Vagina (tissue), 2 donors: ENCODE results near the gene CASZ1.

Source experiments
- POLR2A ChIP-seq, 2 donors: fragments of 450-650 bp; IDR thresholded peaks; one replicate each; pipeline ENCODE4 v1.6.1; 2017; ENCODE audit warnings: antibody characterized with exemption in 2 of 2, mild to moderate bottlenecking in 2 of 2, moderate library complexity in 2 of 2
- POLR2AphosphoS5 ChIP-seq, 2 donors: sonication (generic); formaldehyde crosslinking; IDR thresholded peaks; one replicate each; pipeline ENCODE4 v1.9.0; 2017; ENCODE audit warnings: antibody characterized with exemption in 2 of 2, mild to moderate bottlenecking in 2 of 2, low read depth in 1 of 2; ENCODE audit not compliant: insufficient read depth in 1 of 2
- TF ChIP-seq, protein P1 (sequence below), 3 experiments: fragments of 450-650 bp in 2 of 3; fragments of 200-600 bp in 1 of 3; sonication (generic) in 1 of 3; IDR thresholded peaks; one replicate each; pipeline ENCODE4 v1.5.1; 2017 to 2019; ENCODE audit warnings: antibody characterized with exemption in 3 of 3, mild to moderate bottlenecking in 2 of 3, moderate library complexity in 2 of 3

DNA sequence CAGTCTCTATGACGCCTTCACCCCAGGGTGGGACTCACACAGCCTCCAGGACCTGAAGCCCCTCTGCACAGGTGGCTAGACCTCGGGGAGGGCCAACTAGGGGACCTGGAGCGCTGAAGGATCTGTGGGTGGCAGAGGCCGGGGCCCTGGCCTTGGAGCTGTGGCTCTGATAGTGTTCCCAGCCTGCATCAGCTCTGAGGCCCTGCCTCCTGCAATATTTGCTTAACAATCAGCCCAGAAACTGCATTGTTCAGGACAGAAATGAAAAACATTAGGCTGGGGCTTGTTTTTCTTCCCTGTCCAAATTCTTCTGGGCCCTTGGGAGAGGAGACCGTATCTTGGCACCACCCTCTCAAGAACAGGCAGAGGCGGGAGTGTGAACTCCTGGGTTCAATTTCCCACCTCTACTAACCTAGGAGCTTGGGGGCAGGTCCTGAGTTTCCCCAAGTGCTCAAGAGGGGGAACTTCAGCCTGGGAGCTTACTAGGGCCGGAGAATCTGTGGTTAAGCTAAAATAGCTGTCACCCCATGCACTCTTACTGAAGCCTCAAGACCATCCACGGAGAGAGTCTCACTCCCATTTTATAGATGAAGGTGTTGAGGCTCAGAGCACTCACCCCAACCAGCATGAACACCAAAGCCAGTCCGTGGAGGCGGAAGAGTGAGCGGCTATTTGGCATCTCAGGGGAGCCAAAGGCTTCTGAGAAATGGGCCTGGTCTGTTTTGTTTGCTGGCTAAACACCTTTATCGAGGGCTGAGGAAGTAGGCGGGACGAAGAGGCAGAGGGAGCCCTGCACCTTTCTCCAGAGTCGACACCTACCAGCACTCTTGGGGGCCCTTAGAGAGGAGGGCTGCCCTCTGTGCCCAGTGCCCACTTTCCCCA is 18.8 kb upstream of the CASZ1 start:
- TF ChIP-seq, protein P1, sequence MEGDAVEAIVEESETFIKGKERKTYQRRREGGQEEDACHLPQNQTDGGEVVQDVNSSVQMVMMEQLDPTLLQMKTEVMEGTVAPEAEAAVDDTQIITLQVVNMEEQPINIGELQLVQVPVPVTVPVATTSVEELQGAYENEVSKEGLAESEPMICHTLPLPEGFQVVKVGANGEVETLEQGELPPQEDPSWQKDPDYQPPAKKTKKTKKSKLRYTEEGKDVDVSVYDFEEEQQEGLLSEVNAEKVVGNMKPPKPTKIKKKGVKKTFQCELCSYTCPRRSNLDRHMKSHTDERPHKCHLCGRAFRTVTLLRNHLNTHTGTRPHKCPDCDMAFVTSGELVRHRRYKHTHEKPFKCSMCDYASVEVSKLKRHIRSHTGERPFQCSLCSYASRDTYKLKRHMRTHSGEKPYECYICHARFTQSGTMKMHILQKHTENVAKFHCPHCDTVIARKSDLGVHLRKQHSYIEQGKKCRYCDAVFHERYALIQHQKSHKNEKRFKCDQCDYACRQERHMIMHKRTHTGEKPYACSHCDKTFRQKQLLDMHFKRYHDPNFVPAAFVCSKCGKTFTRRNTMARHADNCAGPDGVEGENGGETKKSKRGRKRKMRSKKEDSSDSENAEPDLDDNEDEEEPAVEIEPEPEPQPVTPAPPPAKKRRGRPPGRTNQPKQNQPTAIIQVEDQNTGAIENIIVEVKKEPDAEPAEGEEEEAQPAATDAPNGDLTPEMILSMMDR (IDR thresholded peaks at IDR 0.05), result no peak
- TF ChIP-seq POLR2AphosphoS5 (IDR thresholded peaks at IDR 0.05; ENCODE audit: insufficient read depth in 1 of 2, low read depth in 1 of 2) (no peak), POLR2A (IDR thresholded peaks at IDR 0.05) (no peak)
